Mononuclear cell (primary cell): Measurements from ENCODE around the gene SUGCT. TPM values are rescaled to one million over a fixed set of nuclear protein-coding genes. Genes with fewer than 3 reads are reported as not detected.
"Not testable (repeated sequence)": the region's sequence is repeated elsewhere in the genome, so short reads cannot be mapped to it uniquely, and the experiment has no call there.

Experiments used
- H3K27me3 ChIP-seq: 2 replicates; pipeline ENCODE4 v1.6.0; 2011; ENCODE audit warnings: low read length, control low read depth; ENCODE audit not compliant: insufficient read depth
- H3K4me1 ChIP-seq: 2 replicates; pipeline ENCODE4 v1.5.1; 2011; ENCODE audit warnings: mild to moderate bottlenecking, low read length, control low read depth; ENCODE audit not compliant: insufficient read depth
- H3K4me3 ChIP-seq: 2 replicates; pipeline ENCODE4 v1.5.1; 2011; ENCODE audit warnings: mild to moderate bottlenecking, low read length, moderate library complexity
- H3K9me3 ChIP-seq: 2 replicates; pipeline ENCODE4 v1.5.1; 2011; ENCODE audit warnings: low read depth, mild to moderate bottlenecking, control low read depth, low read length
- total RNA-seq: library from RNA; depleted of rRNA; stranded (reverse); fragments of >200 nt; gene quantifications from one replicate; pipeline ENCODE4 v1.2.3, GENCODE V29; 2012

The SUGCT gene
- total RNA-seq, 1 donor: 1.9 TPM

- Histone ChIP-seq H3K27me3 (no peaks in the 10 kb centered on the region), H3K4me3 (no peak overlapping the region), H3K4me1 (no peaks in the 10 kb centered on the region), H3K9me3 (no peaks in the 10 kb centered on the region)
These were observed 265.7 kb downstream of the SUGCT start for GRCh38 chr7:40400525-40400924.

- no peaks in the 10 kb centered on the region for H3K27me3 ChIP-seq
- H3K4me3 ChIP-seq: no peak overlapping the region
- no peaks in the 10 kb centered on the region for H3K9me3 ChIP-seq
- no peaks in the 10 kb centered on the region for H3K4me1 ChIP-seq
These were observed 266.6 kb downstream of the SUGCT start for GRCh38 chr7:40401406-40401805.

- Histone ChIP-seq H3K27me3 (no peaks in the 10 kb centered on the region), H3K9me3 (no peaks in the 10 kb centered on the region), H3K4me1 (no peaks in the 10 kb centered on the region), H3K4me3 (no peak overlapping the region)
These were observed 267.9 kb downstream of the SUGCT start for GRCh38 chr7:40402661-40403060.

GRCh38 chr7:40403703-40404476 is 269.1 kb downstream of the SUGCT start:
- H3K9me3 ChIP-seq: no peaks in the 10 kb centered on the region
- H3K27me3 ChIP-seq: no peaks in the 10 kb centered on the region
- H3K4me3 ChIP-seq: no peak overlapping the region
- no peaks in the 10 kb centered on the region for H3K4me1 ChIP-seq

GRCh38 chr7:40405991-40406390 is 271.2 kb downstream of the SUGCT start:
- no peak overlapping the region for H3K4me3 ChIP-seq
- no peaks in the 10 kb centered on the region for H3K27me3 ChIP-seq
- no peaks in the 10 kb centered on the region for H3K9me3 ChIP-seq
- no peaks in the 10 kb centered on the region for H3K4me1 ChIP-seq

GRCh38 chr7:40412323-40412722 is 277.5 kb downstream of the SUGCT start:
- H3K4me1 ChIP-seq: no peaks in the 10 kb centered on the region
- no peaks in the 10 kb centered on the region for H3K9me3 ChIP-seq
- no peak overlapping the region for H3K4me3 ChIP-seq
- no peaks in the 10 kb centered on the region for H3K27me3 ChIP-seq

GRCh38 chr7:40414704-40415103 is 279.9 kb downstream of the SUGCT start:
- not testable (repeated sequence) for H3K4me1 ChIP-seq, H3K27me3 ChIP-seq, H3K4me3 ChIP-seq, H3K9me3 ChIP-seq

- H3K4me3 ChIP-seq: no peak overlapping the region
- no peaks in the 10 kb centered on the region for H3K27me3 ChIP-seq
- H3K9me3 ChIP-seq: no peaks in the 10 kb centered on the region
- peaks cover 6% of the 10 kb centered on the region for H3K4me1 ChIP-seq
These were observed 283.6 kb downstream of the SUGCT start for GRCh38 chr7:40418448-40418847.

GRCh38 chr7:40418983-40419382 is 284.2 kb downstream of the SUGCT start:
- no peaks in the 10 kb centered on the region for H3K9me3 ChIP-seq
- H3K4me3 ChIP-seq: no peak overlapping the region
- peaks cover 6% of the 10 kb centered on the region for H3K4me1 ChIP-seq
- no peaks in the 10 kb centered on the region for H3K27me3 ChIP-seq

GRCh38 chr7:40419806-40420205 is 285.0 kb downstream of the SUGCT start:
- H3K4me3 ChIP-seq: no peak overlapping the region
- H3K27me3 ChIP-seq: no peaks in the 10 kb centered on the region

GRCh38 chr7:40421433-40421832 is 286.6 kb downstream of the SUGCT start:
- Histone ChIP-seq H3K27me3 (no peaks in the 10 kb centered on the region), H3K9me3 (no peaks in the 10 kb centered on the region), H3K4me1 (peaks cover 6% of the 10 kb centered on the region), H3K4me3 (no peak overlapping the region)

More at GRCh38 chr7:40419806-40420205, 285.0 kb downstream of the SUGCT start:
- Histone ChIP-seq H3K4me1 (peaks cover 6% of the 10 kb centered on the region), H3K9me3 (no peaks in the 10 kb centered on the region)

GRCh38 chr7:40425696-40426095 is 290.9 kb downstream of the SUGCT start:
- H3K27me3 ChIP-seq: no peaks in the 10 kb centered on the region

GRCh38 chr7:40428421-40428820 is 293.6 kb downstream of the SUGCT start:
- Histone ChIP-seq H3K9me3 (peaks cover 7% of the 10 kb centered on the region), H3K4me3 (no peak overlapping the region), H3K27me3 (no peaks in the 10 kb centered on the region), H3K4me1 (no peaks in the 10 kb centered on the region)

More at GRCh38 chr7:40425696-40426095, 290.9 kb downstream of the SUGCT start:
- H3K4me3 ChIP-seq: no peak overlapping the region
- no peaks in the 10 kb centered on the region for H3K4me1 ChIP-seq
- H3K9me3 ChIP-seq: no peaks in the 10 kb centered on the region

GRCh38 chr7:40429826-40430225 is 295.0 kb downstream of the SUGCT start:
- no peaks in the 10 kb centered on the region for H3K4me1 ChIP-seq
- H3K27me3 ChIP-seq: no peaks in the 10 kb centered on the region
- peaks cover 7% of the 10 kb centered on the region for H3K9me3 ChIP-seq
- no peak overlapping the region for H3K4me3 ChIP-seq

- peaks cover 7% of the 10 kb centered on the region for H3K9me3 ChIP-seq
These were observed 297.2 kb downstream of the SUGCT start for GRCh38 chr7:40432046-40432445.

GRCh38 chr7:40436710-40437109 is 301.9 kb downstream of the SUGCT start:
- Histone ChIP-seq H3K9me3 (peaks cover 7% of the 10 kb centered on the region), H3K4me1 (no peaks in the 10 kb centered on the region), H3K4me3 (no peak overlapping the region), H3K27me3 (no peaks in the 10 kb centered on the region)

More at GRCh38 chr7:40432046-40432445, 297.2 kb downstream of the SUGCT start:
- Histone ChIP-seq H3K4me3 (no peak overlapping the region), H3K27me3 (no peaks in the 10 kb centered on the region), H3K4me1 (no peaks in the 10 kb centered on the region)
